Ectodermal cell (in vitro differentiated cells): ENCODE measurements around the gene DIAPH2.

ENCODE experiments used
- H3K27ac ChIP-seq: 2 replicates; pipeline ENCODE4 v1.7.0; 2013; ENCODE audit warnings: mild to moderate bottlenecking, low read depth, low read length; ENCODE audit not compliant: insufficient read depth, poor library complexity, severe bottlenecking
- H3K27me3 ChIP-seq: 2 replicates; pipeline ENCODE4 v1.7.0; 2013; ENCODE audit warnings: mild to moderate bottlenecking, low read length; ENCODE audit not compliant: insufficient read depth, control insufficient read depth, poor library complexity, severe bottlenecking
- H3K36me3 ChIP-seq: one replicate; pipeline ENCODE4 v1.7.0; 2013; ENCODE audit warnings: low read length; ENCODE audit not compliant: control insufficient read depth, insufficient read depth
- H3K4me1 ChIP-seq: one replicate; pipeline ENCODE4 v1.7.0; 2013; ENCODE audit warnings: low read length; ENCODE audit not compliant: control insufficient read depth, insufficient read depth
- H3K4me3 ChIP-seq: 2 replicates; pipeline ENCODE4 v1.7.0; 2013; ENCODE audit warnings: low read depth, low read length, control low read depth; ENCODE audit not compliant: insufficient read depth
- H3K9me3 ChIP-seq: 2 replicates; pipeline ENCODE4 v1.7.0; 2013; ENCODE audit warnings: mild to moderate bottlenecking, low read length, moderate library complexity; ENCODE audit not compliant: control insufficient read depth
- WGBS, 2 experiments: methylation state at CpG; one replicate each; pipeline ENCODE4 v1.1.7; 2013; ENCODE audit warnings: missing lambda C conversion rate in 2 of 2; 5-methylcytosine and 5-hydroxymethylcytosine counted together

Gene DIAPH2

GRCh38 chrX:97167333-97167732, 482.7 kb downstream of the DIAPH2 start:
- no peaks in the 10 kb centered on the region for H3K4me1 ChIP-seq
- no peaks in the 10 kb centered on the region for H3K27me3 ChIP-seq
- H3K27ac ChIP-seq = no peak overlapping the region
- no CpG with 5 or more reads among the region's 1 CpG for WGBS, 2 experiments
- no peaks in the 10 kb centered on the region for H3K36me3 ChIP-seq
- no peaks in the 10 kb centered on the region for H3K9me3 ChIP-seq
- no peak overlapping the region for H3K4me3 ChIP-seq

DNA sequence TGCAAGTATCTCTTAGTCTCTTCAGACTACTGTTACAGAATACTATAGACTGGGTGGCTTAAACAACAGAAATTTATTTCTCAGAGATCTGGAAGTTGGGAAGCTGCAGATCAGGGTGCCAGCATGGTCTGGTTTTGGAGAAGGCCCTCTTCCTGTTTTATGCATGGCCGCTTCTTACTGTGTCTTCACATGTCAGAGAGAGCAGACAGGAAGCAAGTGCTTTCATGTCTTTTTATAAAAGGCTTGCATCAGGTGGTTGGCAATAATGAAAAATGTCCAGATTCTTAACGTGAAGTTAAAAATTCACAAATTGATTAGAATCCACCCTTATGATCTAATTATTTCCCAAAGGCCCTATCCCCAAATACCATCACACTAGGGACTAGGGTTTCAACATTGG, 484.0 kb downstream of the DIAPH2 start:
- 75 to 96% methylated on average over 2 of the region's 2 CpGs for WGBS, 2 experiments
- H3K4me3 ChIP-seq = no peak overlapping the region
- no peak overlapping the region for H3K27ac ChIP-seq
- H3K27me3 ChIP-seq = no peaks in the 10 kb centered on the region
- no peaks in the 10 kb centered on the region for H3K36me3 ChIP-seq
- no peaks in the 10 kb centered on the region for H3K9me3 ChIP-seq
- no peaks in the 10 kb centered on the region for H3K4me1 ChIP-seq

GRCh38 chrX:97175147-97175546, 490.5 kb downstream of the DIAPH2 start:
- Histone ChIP-seq H3K4me1 (no peaks in the 10 kb centered on the region), H3K27me3 (no peaks in the 10 kb centered on the region), H3K36me3 (no peaks in the 10 kb centered on the region), H3K27ac (no peak overlapping the region), H3K9me3 (no peaks in the 10 kb centered on the region), H3K4me3 (no peak overlapping the region)
- 86 to 96% methylated on average over 2 to 3 of the region's 4 CpGs for WGBS, 2 experiments

DNA sequence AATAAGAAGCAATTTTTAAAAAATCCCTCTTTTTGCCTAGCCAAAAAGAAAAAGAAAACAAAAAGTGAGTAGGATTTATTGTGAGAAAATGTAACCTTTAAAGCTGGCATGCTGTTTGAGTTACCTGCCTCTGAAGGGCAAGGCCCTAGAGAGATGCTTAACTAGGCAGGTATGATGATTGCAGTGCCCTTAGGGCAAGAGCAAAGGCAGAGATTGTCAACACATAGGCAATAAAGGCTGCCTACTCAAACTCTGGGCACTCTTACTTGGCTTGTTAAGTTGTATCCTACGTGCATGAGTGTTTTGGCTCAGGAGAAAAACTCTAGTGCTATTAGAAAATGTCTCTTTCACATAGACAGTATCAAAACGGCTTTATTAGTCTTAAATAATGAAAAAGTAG, 505.0 kb downstream of the DIAPH2 start:
- H3K27ac ChIP-seq = no peak overlapping the region
- H3K27me3 ChIP-seq = no peaks in the 10 kb centered on the region
- H3K36me3 ChIP-seq = no peaks in the 10 kb centered on the region
- H3K4me1 ChIP-seq = no peaks in the 10 kb centered on the region
- H3K4me3 ChIP-seq = no peak overlapping the region
- 95% methylated on average over 2 of the region's 2 CpGs; no CpG with 5 or more reads in 1 of the 2 experiments for WGBS, 2 experiments
- no peaks in the 10 kb centered on the region for H3K9me3 ChIP-seq

DNA sequence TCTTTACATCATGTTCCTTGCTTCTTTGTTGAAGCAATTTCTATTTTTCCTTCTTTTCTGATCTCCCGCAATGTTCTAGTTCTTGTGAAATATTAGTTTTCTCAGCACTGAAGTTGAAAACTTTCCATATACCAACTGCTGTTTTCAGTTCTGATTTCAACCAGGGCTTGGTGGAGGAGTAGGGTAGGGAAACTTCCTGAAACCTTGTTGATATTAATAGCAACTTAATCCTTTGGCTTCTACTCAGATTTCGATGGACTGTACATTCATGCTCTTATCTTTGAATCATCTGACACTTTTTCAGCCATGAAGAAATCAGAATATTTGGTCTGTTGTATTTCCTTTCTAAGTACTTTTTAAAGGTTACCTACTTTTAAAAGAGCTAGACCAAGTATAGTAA, 514.9 kb downstream of the DIAPH2 start:
- no peak overlapping the region for H3K4me3 ChIP-seq

GRCh38 chrX:97200454-97200853, 515.8 kb downstream of the DIAPH2 start:
- Histone ChIP-seq H3K9me3 (no peaks in the 10 kb centered on the region), H3K27ac (no peak overlapping the region), H3K4me3 (no peak overlapping the region), H3K27me3 (no peaks in the 10 kb centered on the region), H3K36me3 (no peaks in the 10 kb centered on the region), H3K4me1 (no peaks in the 10 kb centered on the region)
- WGBS, 2 experiments = 90 to 93% methylated on average over 9 of the region's 9 CpGs

More for the DNA sequence above, 514.9 kb downstream of the DIAPH2 start:
- Histone ChIP-seq H3K27ac (no peak overlapping the region), H3K9me3 (no peaks in the 10 kb centered on the region), H3K4me1 (no peaks in the 10 kb centered on the region), H3K27me3 (no peaks in the 10 kb centered on the region), H3K36me3 (no peaks in the 10 kb centered on the region)
- 100% methylated on average over 1 of the region's 2 CpGs for WGBS, 2 experiments

GRCh38 chrX:97210501-97210900, 525.9 kb downstream of the DIAPH2 start:
- WGBS, 2 experiments = 79% methylated on average over 1 of the region's 2 CpGs; no CpG with 5 or more reads in 1 of the 2 experiments
- Histone ChIP-seq H3K4me3 (no peak overlapping the region), H3K27ac (no peak overlapping the region), H3K4me1 (no peaks in the 10 kb centered on the region), H3K9me3 (no peaks in the 10 kb centered on the region), H3K27me3 (no peaks in the 10 kb centered on the region), H3K36me3 (no peaks in the 10 kb centered on the region)

GRCh38 chrX:97211070-97211469, 526.4 kb downstream of the DIAPH2 start:
- no peaks in the 10 kb centered on the region for H3K27me3 ChIP-seq
- H3K4me3 ChIP-seq = no peak overlapping the region
- WGBS, 2 experiments = 100% methylated on average over 1 of the region's 1 CpG
- H3K9me3 ChIP-seq = no peaks in the 10 kb centered on the region
- no peaks in the 10 kb centered on the region for H3K4me1 ChIP-seq
- H3K36me3 ChIP-seq = no peaks in the 10 kb centered on the region
- no peak overlapping the region for H3K27ac ChIP-seq

DNA sequence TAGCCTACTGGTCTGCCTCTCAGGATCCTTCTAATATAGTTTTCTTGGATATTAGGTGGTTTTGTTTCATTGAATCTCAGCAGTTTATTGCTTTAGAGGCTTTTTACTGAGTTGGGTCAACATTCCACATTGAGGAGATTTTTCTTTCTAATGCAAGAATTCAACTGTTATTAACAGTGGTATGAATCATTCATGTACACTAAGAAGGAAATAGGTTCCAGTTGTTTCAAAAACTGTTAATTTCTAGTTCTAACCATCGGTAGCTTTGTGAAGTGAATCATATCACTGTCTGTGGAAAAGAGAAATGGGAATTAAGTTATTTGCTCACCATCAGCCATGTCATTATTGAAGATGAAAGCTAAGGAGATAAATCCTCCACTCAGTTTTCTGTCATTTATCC, 530.5 kb downstream of the DIAPH2 start:
- Histone ChIP-seq H3K27me3 (no peaks in the 10 kb centered on the region), H3K36me3 (no peaks in the 10 kb centered on the region), H3K27ac (no peak overlapping the region), H3K4me1 (no peaks in the 10 kb centered on the region), H3K9me3 (no peaks in the 10 kb centered on the region), H3K4me3 (no peak overlapping the region)
- WGBS, 2 experiments = 100% methylated on average over 1 of the region's 1 CpG

DNA sequence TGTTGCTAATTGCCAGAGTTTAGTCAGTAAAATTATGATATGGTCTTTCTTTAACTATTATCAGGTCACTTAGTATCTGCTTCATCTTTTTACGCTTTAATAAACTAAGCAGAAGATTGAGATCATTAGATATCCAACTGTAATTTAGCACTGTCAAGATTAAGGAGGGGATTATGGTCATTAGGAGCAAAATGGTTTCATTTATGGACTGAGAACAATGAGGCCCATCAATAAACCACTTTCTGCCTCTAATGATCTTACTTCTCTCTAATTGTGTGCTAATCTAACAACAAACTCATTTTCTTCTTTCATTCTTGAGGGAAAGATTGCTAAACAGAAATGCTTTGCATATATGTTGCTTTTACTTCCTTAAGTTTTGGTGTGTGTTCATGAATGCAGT, 539.5 kb downstream of the DIAPH2 start:
- Histone ChIP-seq H3K36me3 (no peaks in the 10 kb centered on the region), H3K4me1 (no peaks in the 10 kb centered on the region), H3K27me3 (no peaks in the 10 kb centered on the region), H3K4me3 (no peak overlapping the region), H3K27ac (no peak overlapping the region), H3K9me3 (no peaks in the 10 kb centered on the region)
- no CpG with 5 or more reads among the region's 1 CpG for WGBS, 2 experiments

- Histone ChIP-seq H3K9me3 (no peaks in the 10 kb centered on the region), H3K27me3 (no peaks in the 10 kb centered on the region), H3K27ac (no peak overlapping the region), H3K4me1 (no peaks in the 10 kb centered on the region), H3K4me3 (no peak overlapping the region), H3K36me3 (no peaks in the 10 kb centered on the region)
Observed at GRCh38 chrX:97229318-97229717, 544.7 kb downstream of the DIAPH2 start.
